Uterus (tissue), 4 donors: ENCODE results near the gene F2RL1. TPM values are rescaled to one million over a fixed set of nuclear protein-coding genes. Genes with fewer than 3 reads are reported as not detected.

Experiments
- DNase-seq, 2 donors: peaks; one replicate each; pipeline ENCODE4 v3.0.0-alpha.2; 2019 to 2020
- H3K27ac ChIP-seq, 2 donors: fragments of 200-600 bp; sonication (generic); 1 replicate in 1 of 2; 2 replicates in 1 of 2; pipeline ENCODE4 v1.5.1; 2016 to 2018
- H3K27me3 ChIP-seq, 2 donors: fragments of 200-600 bp; sonication (generic); one replicate each; pipeline ENCODE4 v1.5.1; 2018 to 2019; ENCODE audit warnings: control low read depth in 1 of 2
- H3K36me3 ChIP-seq, 2 donors: fragments of 200-600 bp; sonication (generic); one replicate each; pipeline ENCODE4 v1.5.1; 2019; ENCODE audit warnings: control low read depth in 1 of 2
- H3K4me1 ChIP-seq, 2 donors: fragments of 200-600 bp; sonication (generic); one replicate each; pipeline ENCODE4 v1.5.1; 2018 to 2019; ENCODE audit warnings: control low read depth in 1 of 2
- H3K4me3 ChIP-seq, 2 donors: fragments of 200-600 bp; sonication (generic); 1 replicate in 1 of 2; 2 replicates in 1 of 2; pipeline ENCODE4 v1.5.1; 2018 to 2019; ENCODE audit warnings: mild to moderate bottlenecking in 1 of 2
- H3K9me3 ChIP-seq, 2 donors: fragments of 200-600 bp; sonication (generic); one replicate each; pipeline ENCODE4 v1.5.1; 2019; ENCODE audit warnings: control low read depth in 1 of 2
- POLR2A ChIP-seq, 2 donors: fragments of 450-650 bp; IDR thresholded peaks; one replicate each; pipeline ENCODE4 v1.6.1; 2016; ENCODE audit warnings: antibody characterized with exemption in 2 of 2, mild to moderate bottlenecking in 1 of 2, moderate library complexity in 1 of 2
- intact Hi-C: fragments of 100-400 bp; cut with DNase I; formaldehyde crosslinking; loops from one replicate; pipeline ENCODE4 v1.15.1; 2023; ENCODE audit warnings: low total_unique reads
- total RNA-seq, 4 donors: library from RNA; depleted of rRNA in 3 of 4; stranded (reverse); fragments of >200 nt in 3 of 4; gene quantifications; one replicate each; pipeline versions ENCODE4 v1.1.0 to v1.2.4, GENCODE V29; 2014 to 2023
- TF ChIP-seq, protein P1 (sequence below), 4 experiments: fragments of 200-600 bp in 2 of 4; fragments of 450-650 bp in 2 of 4; sonication (generic) in 2 of 4; IDR thresholded peaks; one replicate each; pipeline ENCODE4 v1.5.1; 2016 to 2019; ENCODE audit warnings: antibody characterized with exemption in 4 of 4, mild to moderate bottlenecking in 2 of 4, moderate library complexity in 1 of 4
- donor health status: DM: yes; HTN: yes; CAD: no.

The F2RL1 gene
- total RNA-seq, 4 donors from 2014 or later: 0.24 to 3.3 (median 2.1) TPM; not detected in 1

DNA sequence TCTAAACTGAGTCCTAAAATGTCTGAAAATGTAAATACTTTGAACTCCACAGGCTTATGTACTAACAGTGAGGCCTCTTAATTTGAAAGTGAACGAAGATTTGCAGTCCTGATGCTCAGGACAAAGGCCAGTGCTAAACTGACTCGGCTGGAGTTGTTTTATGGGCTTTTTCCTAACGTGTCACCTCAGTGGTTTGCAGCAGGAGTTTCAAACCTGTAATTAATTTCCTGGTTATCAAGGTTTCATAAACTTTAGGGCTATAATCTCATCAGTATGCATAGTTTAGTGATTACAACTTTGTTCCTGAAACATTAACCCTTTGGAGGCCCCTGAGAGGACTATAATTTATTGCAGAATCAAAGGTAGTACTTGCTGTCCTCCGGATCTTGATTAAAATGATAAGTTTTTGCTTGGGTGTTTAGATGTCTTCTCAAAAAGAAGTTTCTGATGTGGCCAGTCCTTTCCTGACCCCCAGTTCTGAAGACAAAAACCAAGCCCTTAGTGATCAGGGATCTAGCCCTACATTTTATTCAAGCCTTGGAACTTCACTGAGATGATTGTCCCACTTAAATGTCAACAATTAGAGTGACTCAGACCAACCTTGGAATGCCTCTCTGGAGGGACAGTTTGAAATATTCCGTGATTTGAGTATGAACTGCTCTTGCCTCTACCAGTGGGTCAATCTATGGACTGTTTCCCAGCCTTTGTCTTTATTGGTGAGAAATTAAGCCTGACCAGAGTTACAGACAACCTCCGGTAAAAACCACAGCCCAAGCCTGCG lies 19.8 kb downstream of the F2RL1 start:
- DNase-seq: no peak
- TF ChIP-seq, protein P1, sequence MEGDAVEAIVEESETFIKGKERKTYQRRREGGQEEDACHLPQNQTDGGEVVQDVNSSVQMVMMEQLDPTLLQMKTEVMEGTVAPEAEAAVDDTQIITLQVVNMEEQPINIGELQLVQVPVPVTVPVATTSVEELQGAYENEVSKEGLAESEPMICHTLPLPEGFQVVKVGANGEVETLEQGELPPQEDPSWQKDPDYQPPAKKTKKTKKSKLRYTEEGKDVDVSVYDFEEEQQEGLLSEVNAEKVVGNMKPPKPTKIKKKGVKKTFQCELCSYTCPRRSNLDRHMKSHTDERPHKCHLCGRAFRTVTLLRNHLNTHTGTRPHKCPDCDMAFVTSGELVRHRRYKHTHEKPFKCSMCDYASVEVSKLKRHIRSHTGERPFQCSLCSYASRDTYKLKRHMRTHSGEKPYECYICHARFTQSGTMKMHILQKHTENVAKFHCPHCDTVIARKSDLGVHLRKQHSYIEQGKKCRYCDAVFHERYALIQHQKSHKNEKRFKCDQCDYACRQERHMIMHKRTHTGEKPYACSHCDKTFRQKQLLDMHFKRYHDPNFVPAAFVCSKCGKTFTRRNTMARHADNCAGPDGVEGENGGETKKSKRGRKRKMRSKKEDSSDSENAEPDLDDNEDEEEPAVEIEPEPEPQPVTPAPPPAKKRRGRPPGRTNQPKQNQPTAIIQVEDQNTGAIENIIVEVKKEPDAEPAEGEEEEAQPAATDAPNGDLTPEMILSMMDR (IDR thresholded peaks at IDR 0.05): no peak
- no peak for TF ChIP-seq POLR2A (IDR thresholded peaks at IDR 0.05)
- H3K4me3 ChIP-seq: no peak overlapping the region
- intact Hi-C loops: no loop called here
- no peak overlapping the region for H3K27ac ChIP-seq
- H3K9me3 ChIP-seq: no peaks in the 10 kb centered on the region
- no peaks in the 10 kb centered on the region for H3K27me3 ChIP-seq
- H3K4me1 ChIP-seq: no peaks in the 10 kb centered on the region
- no peaks in the 10 kb centered on the region for H3K36me3 ChIP-seq

DNA sequence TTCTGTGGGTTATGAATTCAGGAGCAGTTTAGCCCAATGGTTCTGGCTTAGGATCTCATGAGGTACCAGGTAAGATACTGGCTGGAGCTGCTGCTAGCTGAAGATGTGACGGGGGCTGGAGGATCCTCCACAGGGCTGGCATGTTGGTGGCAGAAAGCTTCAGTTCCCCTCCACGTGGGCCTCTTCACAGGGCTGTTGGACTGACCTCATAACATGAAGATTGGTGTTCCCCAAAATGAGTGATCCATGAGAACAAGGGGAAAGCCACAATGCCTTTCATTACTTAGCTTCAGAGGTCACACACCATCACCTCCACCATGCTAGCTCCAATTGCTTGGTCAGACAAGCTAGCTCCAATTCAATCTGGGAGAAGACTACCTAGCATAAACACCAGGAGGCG lies 22.5 kb downstream of the F2RL1 start:
- intact Hi-C loops: no loop called here
- TF ChIP-seq, protein P1 (IDR thresholded peaks at IDR 0.05): no peak
- no peak for TF ChIP-seq POLR2A (IDR thresholded peaks at IDR 0.05)
- no peaks in the 10 kb centered on the region for H3K4me1 ChIP-seq
- no peak overlapping the region for H3K4me3 ChIP-seq
- H3K27ac ChIP-seq: no peak overlapping the region
- no peaks in the 10 kb centered on the region for H3K36me3 ChIP-seq
- no peak for DNase-seq
- no peaks in the 10 kb centered on the region for H3K27me3 ChIP-seq
- no peaks in the 10 kb centered on the region for H3K9me3 ChIP-seq

DNA sequence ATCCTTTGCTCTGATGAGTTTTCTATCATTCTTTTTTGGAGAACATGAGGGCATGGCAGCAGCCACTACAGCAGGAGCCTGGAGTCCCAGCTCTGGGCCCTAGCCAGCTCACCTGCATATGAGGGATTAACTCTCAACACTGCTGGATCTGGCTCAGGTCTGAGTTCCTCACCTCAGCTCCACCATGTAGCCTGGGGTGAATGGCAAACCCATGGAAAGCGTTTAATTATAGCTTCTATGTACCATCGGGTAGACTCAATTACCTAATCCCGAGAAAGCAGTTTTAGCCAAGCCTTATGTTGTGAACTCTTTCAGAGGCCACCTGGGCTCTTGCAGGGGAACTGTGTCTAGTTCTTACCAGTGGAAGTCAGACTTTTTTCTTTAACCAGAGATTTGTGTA lies 27.1 kb downstream of the F2RL1 start:
- Histone ChIP-seq H3K36me3 (no peaks in the 10 kb centered on the region), H3K27me3 (no peaks in the 10 kb centered on the region), H3K9me3 (no peaks in the 10 kb centered on the region), H3K27ac (no peak overlapping the region), H3K4me1 (no peaks in the 10 kb centered on the region), H3K4me3 (no peak overlapping the region)
- TF ChIP-seq, protein P1 (IDR thresholded peaks at IDR 0.05): no peak
- TF ChIP-seq POLR2A (IDR thresholded peaks at IDR 0.05): no peak
- no peak for DNase-seq
- intact Hi-C loops: no loop called here

DNA sequence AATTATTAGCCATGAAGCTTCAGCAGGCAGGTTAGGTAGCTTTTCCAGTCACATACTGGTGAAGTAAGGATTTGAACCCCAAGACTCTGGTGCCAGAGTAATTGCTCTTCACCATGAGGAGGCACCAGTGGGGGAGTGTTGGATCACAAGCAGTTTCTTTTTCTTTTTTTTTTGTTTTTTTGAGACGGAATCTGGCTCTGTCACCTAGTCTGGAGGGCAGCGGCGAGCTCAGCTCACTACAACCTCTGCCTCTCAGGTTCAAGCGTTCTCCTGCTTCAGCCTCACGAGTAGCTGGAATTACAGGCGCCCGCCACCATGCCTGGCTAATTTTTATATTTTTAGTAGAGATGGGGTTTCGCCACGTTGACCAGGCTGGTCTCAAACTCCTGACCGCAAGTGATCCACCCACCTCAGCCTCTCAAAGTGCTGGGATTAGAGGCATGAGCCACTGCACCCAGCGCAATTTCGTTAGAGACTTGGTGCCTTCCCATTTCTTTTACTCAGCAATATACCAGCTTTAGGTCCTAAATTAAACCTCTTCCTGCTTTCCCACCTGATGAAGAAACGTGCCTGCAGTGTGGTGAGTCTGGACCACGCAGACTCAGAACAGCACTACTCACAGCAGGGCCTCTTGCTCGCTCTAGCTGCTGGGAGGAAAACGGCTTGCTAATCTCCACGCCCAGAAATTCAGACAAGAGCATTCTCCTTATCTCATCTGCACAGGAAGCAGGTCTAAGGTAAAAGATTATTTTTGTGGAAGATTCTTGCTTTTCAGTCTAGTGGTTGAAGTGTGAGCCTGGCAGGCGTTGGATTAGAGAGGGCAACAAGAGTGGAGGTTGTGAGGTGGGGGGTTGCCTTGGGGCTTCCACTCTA lies 30.8 kb downstream of the F2RL1 start, which contains the start of gene S100Z:
Gene S100Z, plus strand, starts transcription at position 596 of the 873 bp plus-strand sequence. CDS start 25,346 bp downstream, outside the sequence.
- no peaks in the 10 kb centered on the region for H3K9me3 ChIP-seq
- H3K27ac ChIP-seq: no peak within 1 kb of the TSS
- no peak within 1 kb of the TSS for H3K4me3 ChIP-seq
- H3K36me3 ChIP-seq: no peaks in the 10 kb centered on the region
- intact Hi-C loops: no loop called here
- H3K4me1 ChIP-seq: no peaks in the 10 kb centered on the region
- TF ChIP-seq, protein P1 (IDR thresholded peaks at IDR 0.05): no peak
- no peak for TF ChIP-seq POLR2A (IDR thresholded peaks at IDR 0.05)
- no peak for DNase-seq
- H3K27me3 ChIP-seq: no peaks in the 10 kb centered on the region
